ENCODE data around the gene FAXC. TPM values are rescaled to one million over a fixed set of nuclear protein-coding genes. Genes with fewer than 3 reads are reported as not detected.

FAXC gene
- total and polyA plus RNA-seq, 2 donors (not counting 3 experiments of a cell fraction or from before 2014, with no cell fraction given): 3.4 to 3.6 TPM

GRCh38 chr6:99318566-99318965 lies 30.9 kb downstream of the FAXC start:
- Histone ChIP-seq H3K4me3 (replicated peaks in 1 of 3; ENCODE audit: insufficient read depth in 1 of 3, low read depth in 1 of 3, low read length in 3 of 3) (no peak overlapping the region), H3K9me1 (replicated peaks; ENCODE audit: control insufficient read depth, extremely low read depth, insufficient read depth, low read length) (no peaks in the 10 kb centered on the region), H3K36me3 (ENCODE audit: control insufficient read depth in 2 of 2, extremely low read depth in 1 of 2, insufficient read depth in 2 of 2, low read length in 2 of 2) (no peaks in the 10 kb centered on the region), H3K9me3 (replicated peaks; ENCODE audit: control insufficient read depth, insufficient read depth, low read length) (no peaks in the 10 kb centered on the region), H3K27ac (ENCODE audit: insufficient read depth, low read depth, low read length) (no peak overlapping the region), H3K9ac (replicated peaks; ENCODE audit: extremely low read depth, insufficient read depth, low read length) (no peak overlapping the region), H2AFZ (ENCODE audit: low read depth, low read length) (no peak overlapping the region), H3K79me2 (ENCODE audit: control insufficient read depth, insufficient read depth, low read length) (no peaks in the 10 kb centered on the region), H3K4me1 (ENCODE audit: control insufficient read depth, extremely low read depth, insufficient read depth, low read length) (no peaks in the 10 kb centered on the region), H3K4me2 (ENCODE audit: insufficient read depth, low read length) (no peak overlapping the region), H4K20me1 (replicated peaks; ENCODE audit: control insufficient read depth, extremely low read depth, insufficient read depth, low read length) (no peaks in the 10 kb centered on the region), H3K27me3 (ENCODE audit: control insufficient read depth in 2 of 2, insufficient read depth in 2 of 2, low read length in 2 of 2) (no peaks in the 10 kb centered on the region)
- TF ChIP-seq CTCF (IDR thresholded peaks at IDR 0.05; ENCODE audit: extremely low read depth in 1 of 2, insufficient read depth in 1 of 2, low read depth in 1 of 2, low read length in 2 of 2): no peak
- no peak for TF ChIP-seq POLR2A (IDR thresholded peaks at IDR 0.05; ENCODE audit: low read depth, low read length)
- no peak for TF ChIP-seq MYC (IDR thresholded peaks at IDR 0.05; ENCODE audit: low read depth, low read length)
- no peak for TF ChIP-seq EZH2 (IDR thresholded peaks at IDR 0.05; ENCODE audit: borderline replicate concordance, low read depth, low read length, severe bottlenecking)
- TF ChIP-seq FOS (IDR thresholded peaks at IDR 0.05; ENCODE audit: borderline replicate concordance, insufficient read depth, low read length): no peak
- TF ChIP-seq, protein P1, sequence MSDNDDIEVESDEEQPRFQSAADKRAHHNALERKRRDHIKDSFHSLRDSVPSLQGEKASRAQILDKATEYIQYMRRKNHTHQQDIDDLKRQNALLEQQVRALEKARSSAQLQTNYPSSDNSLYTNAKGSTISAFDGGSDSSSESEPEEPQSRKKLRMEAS (IDR thresholded peaks at IDR 0.05; ENCODE audit: insufficient read depth, insufficient read length): no peak
- TF ChIP-seq JUN (IDR thresholded peaks at IDR 0.05; ENCODE audit: borderline replicate concordance, insufficient read depth, insufficient read length, low read depth): no peak
- TF ChIP-seq GATA2 (IDR thresholded peaks at IDR 0.05; ENCODE audit: insufficient read depth, insufficient read length, low read depth, low read length): no peak
- no peak for TF ChIP-seq POLR2AphosphoS5 (IDR thresholded peaks at IDR 0.05; ENCODE audit: insufficient read depth, low read depth, low read length)
- no TSS peak for BruUV-seq (replicated peaks)
- CTCF ChIA-PET: interaction anchor here (4.0 kb wide), 1 partner anchor 13 kb away, joined by 41 read pairs; no protein-coding TSS in a partner anchor
- no peak for DNase-seq (ENCODE audit: low read depth, low spot score)
- POLR2A ChIA-PET: no interaction called here
- dilution Hi-C loops (cut with MboI; ENCODE audit: extremely low pct_ligation_motif_present, low sequenced_read_pairs): no loop called here
- intact Hi-C loops (cut with micrococcal nuclease): no loop called here
- FAIRE-seq: no peak

Measured in endothelial cell of umbilical vein (primary cell).